MG63 (cell line): Measurements from ENCODE around the gene HIGD2B. TPM values are rescaled to one million over a fixed set of nuclear protein-coding genes. Genes with fewer than 3 reads are reported as not detected.
A peak's percentile ranks its signal among the peaks of the same experiment; 100 is the strongest.
"Not testable (repeated sequence)": the region's sequence is repeated elsewhere in the genome, so short reads cannot be mapped to it uniquely, and the experiment has no call there.

Source experiments
- DNase-seq: peaks from one replicate; pipeline ENCODE4 v3.0.0-alpha.2; 2020
- H3K27me3 ChIP-seq: fragments of 250-450 bp; sonication (Bioruptor Pico); 2 replicates; pipeline ENCODE4 v1.5.1; 2020; ENCODE audit warnings: mild to moderate bottlenecking, moderate library complexity
- H3K36me3 ChIP-seq: fragments of 250-450 bp; sonication (Bioruptor Pico); 2 replicates; pipeline ENCODE4 v1.5.1; 2020; ENCODE audit warnings: mild to moderate bottlenecking, moderate library complexity
- H3K4me3 ChIP-seq: fragments of 250-450 bp; sonication (Bioruptor Pico); 2 replicates; pipeline ENCODE4 v1.5.1; 2020; ENCODE audit warnings: mild to moderate bottlenecking, moderate library complexity
- H3K9me3 ChIP-seq: fragments of 250-450 bp; sonication (Bioruptor Pico); 2 replicates; pipeline ENCODE4 v1.5.1; 2020; ENCODE audit warnings: mild to moderate bottlenecking, moderate library complexity
- total RNA-seq: library from RNA; depleted of rRNA; stranded (reverse); fragments of >200 nt; shearing (Covaris generic); gene quantifications from 2 replicates; pipeline ENCODE4 v1.2.3, GENCODE V29; 2014; ENCODE audit warnings: low replicate concordance; rRNA removed

The HIGD2B gene
- total RNA-seq, 1 experiment from 2014 or later: not detected

GRCh38 chr15:72636519-72637282 lies 49.3 kb downstream of the HIGD2B start:
- H3K4me3 ChIP-seq: peak overlapping the region; percentile 29
- not testable (repeated sequence) for H3K36me3 ChIP-seq, H3K27me3 ChIP-seq, H3K9me3 ChIP-seq
- DNase-seq: peak; percentile 87

GRCh38 chr15:72629068-72629570 lies 56.9 kb downstream of the HIGD2B start:
- DNase-seq, H3K4me3 ChIP-seq, H3K27me3 ChIP-seq, H3K36me3 ChIP-seq, H3K9me3 ChIP-seq: not testable (repeated sequence)

- not testable (repeated sequence) for H3K9me3 ChIP-seq, H3K4me3 ChIP-seq, H3K27me3 ChIP-seq, H3K36me3 ChIP-seq, DNase-seq
These were observed 57.5 kb downstream of the HIGD2B start for GRCh38 chr15:72628249-72629067.

GRCh38 chr15:72626153-72626552 lies 59.8 kb downstream of the HIGD2B start:
- not testable (repeated sequence) for H3K27me3 ChIP-seq, H3K9me3 ChIP-seq, DNase-seq, H3K36me3 ChIP-seq, H3K4me3 ChIP-seq

Other genes starting within 250 kb of the HIGD2B start
- 19.7 and 62.6 TPM in 2 replicates for gene ARIH1, start 211.9 kb downstream of the HIGD2B start, total RNA-seq
- not detected in 2 replicates for gene GOLGA6B, start 31.5 kb downstream of the HIGD2B start, total RNA-seq
- gene BBS4, start within 50 bp of the HIGD2B start, total RNA-seq: 14.9 and 30.9 TPM in 2 replicates
- 69.4 and 78.8 TPM in 2 replicates for gene ADPGK, start 97.6 kb upstream of the HIGD2B start, total RNA-seq